Right renal pelvis (tissue), 4 donors: Measurements from ENCODE around the gene PSG1. TPM values are rescaled to one million over a fixed set of nuclear protein-coding genes. Genes with fewer than 3 reads are reported as not detected.
"Not testable (repeated sequence)": the region's sequence is repeated elsewhere in the genome, so short reads cannot be mapped to it uniquely, and the experiment has no call there.

ENCODE experiments used
- DNase-seq, 4 donors: peaks; one replicate each; pipeline ENCODE4 v3.0.0-alpha.2; 2013; ENCODE audit warnings: low read depth in 4 of 4, low spot score in 3 of 4, missing footprints in 1 of 4
- polyA plus RNA-seq, 4 donors: library from polyadenylated mRNA; unstranded; fragments of 120-200 nt; gene quantifications; one replicate each; pipeline ENCODE4 v1.2.1, GENCODE V29; 2013; ENCODE audit not compliant: insufficient read length in 4 of 4

The PSG1 gene
- polyA plus RNA-seq: under 1 TPM in 2 of 4 donors, not detected in 2; 0.10 to 0.86 TPM

DNA sequence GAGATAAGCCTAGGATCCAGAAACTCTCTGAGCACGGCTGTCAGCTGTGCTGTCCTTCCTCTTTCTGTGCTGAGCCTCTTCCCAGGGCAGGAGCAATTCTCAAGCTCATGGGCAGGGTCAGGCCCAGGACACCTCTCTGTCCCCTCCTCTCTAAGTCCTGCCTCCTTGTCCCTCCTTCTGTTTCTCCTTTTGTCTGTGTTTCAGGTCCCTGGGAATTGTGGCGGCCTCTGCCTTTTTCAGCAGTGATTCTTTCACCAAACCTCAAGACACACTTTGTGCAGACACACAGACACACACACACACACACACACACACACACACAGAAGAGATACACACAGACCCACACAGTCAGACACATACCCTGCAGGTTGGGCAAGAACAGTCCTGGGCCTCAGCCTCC, at the start of gene PSG1:
PSG1 (minus strand) TSS at position 101 of the 400 bp plus-strand sequence. CDS start 132 bp downstream, outside the sequence.
- DNase-seq: no peak

DNA sequence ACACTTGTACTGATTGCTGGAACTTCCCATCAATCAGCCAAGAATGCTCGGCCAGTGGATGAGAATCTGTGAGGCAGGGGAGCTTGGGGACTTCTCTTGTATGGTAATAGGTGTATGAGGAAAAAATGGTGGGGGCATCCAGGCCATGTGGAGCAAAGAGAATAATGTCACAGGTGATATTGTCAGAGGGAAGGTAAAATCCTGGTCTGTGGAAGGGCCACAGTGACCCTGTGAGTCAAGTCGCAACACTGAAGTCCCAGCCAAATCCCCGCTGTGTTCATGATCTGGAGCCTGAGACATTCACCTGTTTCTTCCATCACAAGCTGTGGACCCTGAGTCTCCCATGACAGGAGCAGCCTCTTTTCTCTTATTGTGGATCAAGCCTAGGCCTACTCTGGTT, 49.4 kb upstream of the PSG1 start:
- DNase-seq: no peak

DNA sequence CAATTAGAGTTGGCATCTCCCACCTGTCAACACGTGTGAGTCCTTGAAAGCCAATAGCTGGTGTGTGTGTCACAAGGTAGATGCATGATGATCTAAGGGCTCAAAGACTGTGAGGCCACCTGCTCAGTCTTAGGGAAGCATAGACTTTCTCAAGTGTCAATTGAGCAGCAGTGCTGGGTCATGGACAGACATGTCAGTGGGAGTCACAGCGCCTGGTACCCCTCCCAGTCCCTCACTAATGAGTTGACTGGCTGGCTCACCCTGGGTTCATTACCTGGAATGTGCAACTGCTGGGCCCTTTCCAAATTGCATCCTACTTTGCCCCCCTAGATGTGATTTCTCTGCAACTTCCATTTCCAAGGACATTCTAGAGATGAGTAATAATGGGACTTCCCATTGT, 47.3 kb upstream of the PSG1 start:
- DNase-seq: no peak

DNA sequence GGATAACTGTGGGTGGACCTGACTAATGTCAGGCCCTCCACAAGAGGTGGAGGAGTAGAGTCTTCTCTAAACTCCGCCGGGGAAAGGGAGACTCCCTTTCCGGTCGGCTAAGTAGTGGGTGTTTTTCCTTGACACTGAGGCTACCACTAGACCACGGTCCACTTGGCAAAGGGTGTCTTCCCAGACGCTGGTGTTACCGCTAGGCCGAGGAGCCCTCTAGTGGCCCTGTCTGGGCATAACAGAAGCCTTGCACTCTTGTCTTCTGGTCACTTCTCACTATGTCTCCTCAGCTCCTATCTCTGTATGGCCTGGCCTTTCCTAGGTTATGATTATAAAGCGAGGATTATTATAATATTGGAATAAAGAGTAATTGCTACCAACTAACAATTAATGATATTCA, 43.6 kb upstream of the PSG1 start:
- not testable (repeated sequence) for DNase-seq

DNA sequence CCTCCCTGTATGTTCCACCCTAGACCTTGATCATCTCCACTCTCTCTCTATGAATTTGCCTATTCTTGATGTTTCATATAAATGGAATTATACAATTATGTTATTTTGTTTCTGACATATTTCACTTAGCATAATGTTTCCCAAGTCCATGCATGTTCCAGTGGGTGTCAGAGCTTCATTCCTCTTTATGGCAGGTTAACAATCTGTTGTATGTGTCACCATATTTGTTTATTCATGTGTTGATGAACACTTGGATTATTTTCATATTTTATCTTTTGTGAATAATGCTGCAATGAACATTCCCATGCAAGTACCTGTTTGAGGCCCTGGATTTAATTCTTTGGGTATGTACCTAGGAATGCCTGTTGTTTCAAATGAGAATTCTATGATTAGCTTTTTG, 41.5 kb upstream of the PSG1 start:
- not testable (repeated sequence) for DNase-seq

DNA sequence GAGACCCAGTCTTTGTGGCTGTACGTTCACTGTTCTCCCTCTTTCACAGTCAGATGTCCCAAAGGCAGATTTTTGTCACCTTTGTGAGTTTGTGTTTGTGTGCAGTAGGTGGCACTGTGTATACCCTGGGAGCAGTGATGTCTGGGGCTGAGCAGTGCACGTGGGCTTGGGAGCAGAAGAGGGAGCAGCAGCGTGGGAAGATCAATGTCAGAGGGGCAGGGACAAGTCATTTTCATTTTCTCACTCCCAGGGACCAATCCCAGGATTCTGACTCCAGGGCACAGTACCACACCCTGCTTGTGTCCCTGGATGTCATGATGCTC, 40.2 kb upstream of the PSG1 start:
- DNase-seq: no peak

DNA sequence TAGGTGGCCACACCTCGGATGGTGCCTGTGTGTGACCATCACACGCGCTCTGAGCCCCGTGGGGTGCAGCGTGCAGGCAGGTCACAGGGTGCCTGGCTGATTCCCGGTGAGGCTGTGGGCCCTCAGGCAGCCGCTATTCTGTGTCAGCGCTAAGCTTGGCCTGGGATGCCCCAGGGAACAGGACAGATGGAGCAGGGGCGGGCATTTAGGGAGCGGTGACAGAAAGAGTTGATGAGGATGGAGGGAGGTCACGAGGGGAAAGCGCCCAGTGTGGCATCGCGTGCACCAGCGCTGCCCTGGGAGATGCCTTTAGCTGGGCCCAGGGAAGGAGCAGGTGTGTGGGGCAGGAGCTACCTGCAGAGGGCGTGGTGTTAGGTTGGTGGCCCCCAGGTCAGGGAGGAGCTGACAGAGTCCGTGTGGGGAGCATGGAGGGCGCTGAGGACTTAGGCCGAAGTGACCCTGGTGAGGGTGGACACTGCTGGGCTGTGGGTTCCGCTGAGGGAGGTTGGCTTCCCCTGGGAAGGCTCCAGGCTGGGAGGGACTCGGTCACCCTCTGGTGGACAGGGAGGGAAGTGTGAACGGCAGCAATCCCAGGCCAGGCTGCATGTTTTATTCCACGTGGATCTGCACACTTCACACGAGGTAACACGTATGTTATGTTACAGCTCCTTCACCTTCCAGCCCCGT, 39.7 kb upstream of the PSG1 start:
- DNase-seq: not testable (repeated sequence)

DNA sequence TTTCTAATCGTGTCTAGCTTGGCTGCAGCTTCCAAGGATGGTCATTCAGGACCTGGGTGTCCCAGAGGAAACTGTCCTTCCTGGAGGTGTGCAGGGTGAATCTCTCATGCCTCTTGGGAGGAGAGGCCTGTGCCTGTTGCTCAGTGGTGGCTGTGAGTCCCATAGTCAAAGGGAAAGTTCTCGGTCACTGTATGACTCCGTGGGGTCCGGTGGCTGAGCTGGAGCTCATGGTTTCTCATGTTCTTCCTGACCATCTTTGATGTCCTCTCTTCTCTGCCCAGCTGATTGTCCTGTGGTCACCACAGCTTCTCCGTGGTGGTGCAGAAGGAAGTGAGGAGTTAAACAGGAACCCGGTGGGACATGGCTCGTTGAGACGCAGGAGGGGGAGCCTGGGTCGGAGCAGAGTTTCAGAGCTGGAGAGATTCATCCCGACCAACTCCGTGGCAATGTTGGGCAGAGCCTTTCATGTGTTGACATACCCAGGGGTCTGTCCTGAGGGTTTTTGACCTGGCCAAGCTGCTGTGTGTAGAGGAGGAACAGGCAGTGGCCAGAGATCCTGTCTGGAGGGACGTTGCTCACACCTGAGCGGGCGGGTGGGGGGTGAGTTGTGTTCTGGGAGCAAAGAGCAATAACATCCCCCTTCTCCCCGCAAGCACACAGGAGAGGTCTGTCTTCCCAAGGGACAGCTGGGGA, 39.0 kb upstream of the PSG1 start:
- DNase-seq: not testable (repeated sequence)

DNA sequence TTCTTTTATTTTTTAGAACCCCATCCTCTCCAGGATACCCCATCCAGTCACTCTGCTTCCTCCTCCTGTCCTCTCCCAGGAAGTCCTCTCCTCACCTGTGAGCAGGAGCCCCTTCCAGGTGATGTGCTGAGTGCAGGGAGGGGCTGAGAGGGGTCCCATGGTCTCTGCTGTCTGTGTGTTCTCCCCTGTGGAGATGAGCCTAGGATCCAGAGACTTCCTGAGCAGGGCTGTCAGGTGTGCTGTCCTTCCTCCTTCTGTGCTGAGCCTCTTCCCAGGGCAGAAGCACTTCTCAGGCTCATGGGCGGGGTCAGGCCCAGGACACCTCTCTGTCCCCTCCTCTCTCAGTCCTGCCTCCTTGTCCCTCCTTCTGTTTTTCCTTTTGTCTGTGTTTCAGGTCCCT, 38.1 kb upstream of the PSG1 start, which contains the start of gene PSG6:
PSG6 (minus strand) TSS at position 261 of the 400 bp plus-strand sequence; CDS start at position 159, 102 bp downstream.
- DNase-seq: not testable (repeated sequence)

DNA sequence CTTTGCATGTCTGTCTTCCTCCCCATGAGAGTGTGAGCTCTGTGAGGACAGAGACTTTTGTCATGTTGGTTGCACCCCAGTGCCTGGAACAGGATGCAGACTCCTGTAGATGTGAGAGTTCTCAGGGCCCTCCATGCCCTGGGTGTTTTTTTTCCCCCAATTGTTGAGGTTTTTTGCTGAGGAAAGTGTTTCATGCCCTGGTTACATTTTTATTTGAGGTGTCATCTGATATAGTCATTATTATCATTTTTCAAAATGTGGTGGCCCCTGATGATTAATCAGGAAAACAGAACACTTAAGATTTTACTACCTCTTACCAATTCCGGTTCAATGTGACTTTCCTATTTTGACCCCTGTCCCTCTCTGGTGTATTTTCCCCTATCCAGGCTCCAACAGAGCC, 37.4 kb upstream of the PSG1 start:
- DNase-seq: not testable (repeated sequence)

DNA sequence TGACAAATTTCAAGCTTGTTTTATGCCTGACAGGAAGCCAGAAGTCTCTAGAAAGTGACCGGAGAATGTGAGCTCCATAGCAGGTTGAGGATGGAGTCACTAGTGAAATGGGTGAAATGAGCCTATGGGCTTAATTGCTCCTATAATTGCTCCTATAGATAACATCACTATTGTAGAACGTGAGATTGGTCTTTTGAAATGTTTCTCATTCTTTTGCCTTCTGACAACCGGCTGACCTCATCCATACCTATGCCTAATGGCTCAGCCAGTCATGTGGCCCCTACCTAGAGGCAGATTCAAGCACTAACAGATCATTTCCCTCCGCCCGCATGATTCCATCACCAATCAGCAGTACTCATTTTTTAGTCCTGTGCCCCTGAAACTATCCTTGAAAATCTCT, 34.0 kb upstream of the PSG1 start:
- not testable (repeated sequence) for DNase-seq

DNA sequence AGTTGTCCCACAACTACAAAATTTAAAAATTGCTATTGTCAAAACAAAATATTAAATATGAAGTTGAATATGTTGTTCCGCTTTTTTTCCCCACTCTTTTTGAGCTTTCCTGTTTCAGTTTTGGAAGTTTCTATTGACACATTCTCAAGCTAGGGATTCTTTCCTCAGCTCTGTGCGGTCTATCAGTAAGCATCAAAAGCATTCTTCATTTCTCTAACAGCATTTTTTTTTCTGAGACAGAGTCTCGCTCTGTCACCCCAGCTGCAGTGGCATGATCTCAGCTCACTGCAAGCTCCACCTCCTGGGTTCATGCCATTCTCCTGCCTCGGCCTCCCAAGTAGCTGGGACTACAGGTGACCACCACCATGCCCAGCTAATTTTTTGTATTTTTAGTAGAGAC, 33.4 kb upstream of the PSG1 start:
- DNase-seq: not testable (repeated sequence)

DNA sequence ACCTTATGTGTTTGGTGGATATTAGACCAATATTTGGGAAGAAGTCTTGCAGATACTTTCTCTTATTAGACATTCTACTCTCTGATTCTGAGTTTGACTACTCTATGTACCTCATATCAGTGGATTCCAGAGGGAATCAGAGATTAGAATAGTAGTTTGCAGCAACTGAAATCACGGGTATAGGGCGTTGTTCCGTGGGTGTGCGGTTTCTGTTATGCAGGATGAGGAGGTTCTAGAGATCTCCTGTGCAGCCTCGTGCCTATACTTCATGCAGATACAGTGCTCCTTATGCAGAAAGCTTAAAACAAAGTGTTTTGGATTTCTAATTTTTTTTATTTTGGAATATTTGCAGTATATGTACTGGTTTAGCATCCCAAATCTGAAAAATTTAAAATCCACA, 32.2 kb upstream of the PSG1 start:
- DNase-seq: not testable (repeated sequence)

DNA sequence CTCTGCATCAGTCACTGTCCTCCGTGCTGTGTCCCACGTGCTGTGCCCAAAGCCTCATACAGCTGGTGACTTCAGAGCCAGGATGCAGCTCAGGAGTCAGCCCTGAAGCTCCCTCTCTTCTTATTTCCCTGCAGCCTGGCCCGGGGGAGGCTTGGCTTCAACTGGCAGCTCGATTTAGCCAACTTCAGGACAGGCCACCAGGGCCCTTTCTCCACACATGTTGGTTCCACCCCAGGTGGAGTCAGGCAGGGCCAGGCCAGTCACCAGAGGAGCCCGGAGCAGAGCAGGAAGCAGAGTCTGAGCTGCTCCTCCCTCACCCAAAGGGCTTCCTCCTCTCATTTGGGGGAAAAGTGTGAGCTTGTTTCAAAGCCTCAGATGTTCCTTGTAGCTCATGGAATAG, 26.6 kb upstream of the PSG1 start:
- not testable (repeated sequence) for DNase-seq

DNA sequence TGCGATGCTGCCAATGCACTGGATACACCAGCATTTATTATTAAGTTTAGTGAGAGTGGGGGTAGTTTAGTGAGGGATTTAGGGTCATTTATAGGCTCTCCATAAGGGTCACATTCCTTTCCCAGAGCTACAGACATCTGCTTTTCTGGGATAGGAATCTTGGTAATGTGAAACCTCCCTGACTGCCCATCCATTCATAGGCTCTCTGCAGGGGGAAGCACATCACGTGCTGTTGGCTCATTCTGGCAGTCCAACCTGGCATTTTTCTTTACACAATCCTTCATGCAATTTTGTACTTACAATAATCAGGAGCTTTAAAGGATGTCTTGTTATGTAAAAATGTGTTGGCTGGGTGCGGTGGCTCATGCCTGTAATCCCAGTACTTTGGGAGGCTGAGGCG, 21.0 kb upstream of the PSG1 start:
- not testable (repeated sequence) for DNase-seq

DNA sequence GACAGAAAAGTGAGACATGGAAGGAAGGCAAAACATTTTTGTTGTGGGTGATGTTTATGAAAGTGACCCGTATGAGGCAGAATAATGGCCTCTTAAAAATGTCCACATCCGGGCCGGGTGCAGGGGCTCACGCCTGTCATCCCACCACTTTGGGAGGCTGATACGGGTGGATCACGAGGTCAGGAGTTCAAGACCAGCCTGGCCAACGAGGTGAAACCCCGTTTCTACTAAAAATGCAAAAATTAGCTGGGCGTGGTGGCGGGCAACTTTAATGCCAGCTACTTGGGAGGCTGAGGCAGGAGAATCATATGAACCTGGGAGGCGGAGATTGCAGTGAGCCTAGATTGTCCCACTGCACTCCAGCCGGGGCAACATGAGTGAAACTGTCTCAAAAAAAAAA, 20.2 kb upstream of the PSG1 start:
- not testable (repeated sequence) for DNase-seq

DNA sequence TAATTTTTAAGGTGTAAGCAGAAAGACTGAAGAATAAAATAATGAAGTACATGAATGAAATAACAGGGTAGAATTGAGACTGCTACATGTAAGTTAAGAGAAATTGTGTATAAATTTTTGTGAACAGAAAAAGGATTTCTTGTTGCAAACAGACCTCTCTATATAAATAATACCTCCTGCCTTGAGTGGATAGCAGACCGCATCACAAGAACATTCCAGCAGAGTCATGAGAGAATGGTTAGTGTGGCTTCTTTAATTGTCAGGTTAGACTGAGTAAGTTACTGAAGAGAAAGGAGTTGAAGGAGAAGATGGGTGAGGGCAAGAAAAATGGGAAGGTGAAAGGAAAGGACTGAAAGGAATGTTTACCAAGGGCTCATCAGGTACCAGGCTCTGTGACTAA, 19.6 kb upstream of the PSG1 start:
- DNase-seq: not testable (repeated sequence)

DNA sequence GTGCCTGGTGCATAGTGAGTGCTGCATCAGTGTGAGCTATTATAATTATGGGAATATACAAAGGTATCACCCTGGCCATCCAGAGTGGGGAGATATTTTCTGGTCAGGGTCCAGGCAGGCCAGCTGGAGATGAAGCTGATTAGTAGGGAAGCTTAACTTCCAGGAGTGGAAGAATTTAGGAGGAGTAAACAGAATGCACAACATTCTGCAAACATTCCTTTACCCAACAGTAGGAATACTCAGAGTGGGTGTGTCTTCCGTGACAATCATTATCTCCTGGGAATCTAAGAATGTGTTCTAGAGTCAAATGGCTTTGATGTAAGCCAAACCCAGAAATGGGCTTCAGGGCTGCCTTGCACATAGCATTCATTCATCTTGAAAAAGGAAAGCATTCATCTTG, 19.1 kb upstream of the PSG1 start:
- DNase-seq: not testable (repeated sequence)

DNA sequence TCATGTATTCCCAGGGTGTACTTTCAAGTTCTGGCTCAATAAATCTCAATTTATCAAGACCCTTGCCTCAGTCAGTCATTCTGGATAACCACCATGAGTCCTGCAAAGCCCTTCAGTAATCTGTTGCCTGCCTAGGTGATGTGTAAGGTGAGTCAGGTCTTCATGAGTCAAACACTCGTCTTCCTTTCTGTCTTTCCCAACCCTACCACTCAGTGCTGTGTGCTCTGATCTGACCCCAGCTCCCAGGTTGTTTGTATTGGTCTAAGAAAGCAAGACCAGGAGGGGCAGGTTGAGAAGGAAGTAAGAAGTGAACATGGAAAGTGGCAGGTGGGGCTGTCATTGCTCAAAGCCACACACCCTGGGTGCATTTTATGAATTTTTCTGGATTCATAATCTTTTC, 18.2 kb upstream of the PSG1 start:
- not testable (repeated sequence) for DNase-seq

DNA sequence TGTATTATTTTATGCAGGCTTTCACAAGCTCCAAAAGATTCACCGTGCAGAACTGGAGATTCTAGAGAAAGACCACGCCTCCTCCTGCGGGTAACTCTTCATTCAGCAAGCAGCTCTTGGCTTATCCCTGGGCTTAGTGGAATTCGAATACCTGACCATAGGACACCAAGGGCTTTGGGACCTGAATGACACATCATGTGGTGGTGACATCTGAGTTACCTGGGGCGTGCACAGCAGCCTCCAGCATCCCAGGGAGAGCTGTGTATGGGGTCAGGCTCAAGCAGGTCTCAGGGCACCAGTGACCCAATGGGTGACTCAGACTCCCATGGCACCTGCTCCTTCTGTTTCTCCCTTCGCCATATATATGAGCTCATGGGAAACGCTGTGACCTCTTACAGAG, 10.9 kb upstream of the PSG1 start:
- not testable (repeated sequence) for DNase-seq

DNA sequence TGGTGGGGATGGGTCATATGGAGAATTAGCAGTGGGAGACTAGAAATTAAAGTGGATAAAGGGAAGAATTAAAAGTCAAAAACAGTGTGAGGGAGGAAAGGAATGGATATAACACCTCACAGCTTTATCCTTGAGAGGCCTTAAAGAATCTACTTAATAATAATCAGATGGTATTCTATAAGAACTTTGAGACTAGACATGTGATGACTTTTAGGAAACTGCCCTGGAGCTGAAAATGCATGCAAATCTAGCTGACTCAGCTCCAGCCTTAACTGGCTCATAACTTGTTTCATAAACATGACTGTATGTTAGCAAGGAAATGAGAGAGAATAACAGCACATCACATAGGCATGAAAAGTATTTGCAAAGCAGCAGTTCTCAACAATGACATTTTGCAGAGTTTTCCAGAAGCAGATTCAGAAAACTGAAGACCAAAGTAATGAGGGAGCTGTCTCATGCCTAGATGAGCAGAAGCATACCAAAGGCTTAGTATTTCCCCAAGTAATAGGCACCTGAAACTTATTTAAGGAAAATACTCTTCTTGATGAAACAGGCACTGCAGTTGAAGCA, 8.4 kb upstream of the PSG1 start:
- DNase-seq: not testable (repeated sequence)

DNA sequence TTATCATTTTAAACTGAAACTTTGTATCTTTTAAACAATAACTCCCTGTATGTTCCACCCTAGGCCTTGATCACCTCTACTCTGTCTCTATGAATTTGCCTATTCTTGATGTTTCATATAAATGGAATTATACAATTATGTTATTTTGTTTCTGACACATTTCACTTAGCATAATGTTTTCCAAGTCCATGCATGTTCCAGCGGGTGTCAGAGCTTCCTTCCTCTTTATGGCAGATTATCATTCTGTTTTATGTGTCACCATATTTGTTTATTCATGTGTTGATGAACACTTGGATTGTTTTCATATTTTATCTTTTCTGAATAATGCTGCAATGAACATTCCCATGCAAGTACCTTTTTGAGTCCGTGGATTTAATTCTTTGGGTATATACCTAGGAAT, 3.2 kb upstream of the PSG1 start:
- DNase-seq: not testable (repeated sequence)
